DMS53 treated with DMSO at 0.1 percent for 48 hours (cell line): ENCODE data around the gene TXLNG.
A peak's percentile ranks its signal among the peaks of the same experiment; 100 is the strongest.

ENCODE experiments used
- DNase-seq: peaks from one replicate; lab custom pipeline; 2025; ENCODE audit not compliant: unreplicated experiment; lab: John Stamatoyannopoulos, UW

The TXLNG gene

DNA sequence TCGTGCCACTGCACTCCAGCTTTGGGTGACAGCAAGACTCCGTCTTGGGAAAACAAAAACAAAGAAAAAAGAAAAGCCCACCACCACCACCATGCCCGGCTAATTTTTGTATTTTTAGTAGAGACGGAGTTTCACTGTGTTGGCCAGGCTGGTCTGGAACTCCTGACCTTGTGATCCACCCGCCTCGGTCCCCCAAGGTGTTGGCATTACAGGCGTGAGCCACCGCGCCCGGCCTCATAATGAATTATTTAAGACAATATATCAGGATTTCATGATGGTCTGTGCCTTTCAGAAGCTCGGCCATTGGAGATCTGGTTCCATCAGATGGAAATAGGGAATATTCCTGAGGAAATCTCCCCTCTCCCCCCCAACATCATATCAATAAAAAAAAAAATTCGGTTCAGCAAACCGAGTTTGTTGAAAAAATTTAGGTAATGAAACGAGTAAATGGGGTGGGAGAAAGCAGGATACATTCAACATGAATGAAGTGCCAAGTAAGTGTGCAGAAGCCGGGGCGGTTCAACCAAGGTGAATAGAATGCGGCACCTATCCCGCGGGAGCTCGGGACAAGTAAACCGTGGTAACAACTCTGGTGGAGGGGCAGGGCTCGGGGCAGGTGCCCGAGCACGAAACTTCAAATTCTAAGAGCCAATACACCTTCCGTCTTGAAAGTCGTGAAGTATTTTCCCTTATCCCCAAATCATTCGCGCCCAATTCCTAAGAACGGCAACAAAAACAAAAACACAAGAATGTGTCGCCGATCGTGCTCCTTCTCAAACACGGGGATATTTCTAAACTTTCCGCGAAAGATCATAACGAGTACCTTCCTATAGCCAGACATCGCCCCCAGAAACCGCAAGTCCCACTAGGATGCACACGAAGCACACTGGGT is 773 bp upstream of the TXLNG start:
- no peak for DNase-seq

DNA sequence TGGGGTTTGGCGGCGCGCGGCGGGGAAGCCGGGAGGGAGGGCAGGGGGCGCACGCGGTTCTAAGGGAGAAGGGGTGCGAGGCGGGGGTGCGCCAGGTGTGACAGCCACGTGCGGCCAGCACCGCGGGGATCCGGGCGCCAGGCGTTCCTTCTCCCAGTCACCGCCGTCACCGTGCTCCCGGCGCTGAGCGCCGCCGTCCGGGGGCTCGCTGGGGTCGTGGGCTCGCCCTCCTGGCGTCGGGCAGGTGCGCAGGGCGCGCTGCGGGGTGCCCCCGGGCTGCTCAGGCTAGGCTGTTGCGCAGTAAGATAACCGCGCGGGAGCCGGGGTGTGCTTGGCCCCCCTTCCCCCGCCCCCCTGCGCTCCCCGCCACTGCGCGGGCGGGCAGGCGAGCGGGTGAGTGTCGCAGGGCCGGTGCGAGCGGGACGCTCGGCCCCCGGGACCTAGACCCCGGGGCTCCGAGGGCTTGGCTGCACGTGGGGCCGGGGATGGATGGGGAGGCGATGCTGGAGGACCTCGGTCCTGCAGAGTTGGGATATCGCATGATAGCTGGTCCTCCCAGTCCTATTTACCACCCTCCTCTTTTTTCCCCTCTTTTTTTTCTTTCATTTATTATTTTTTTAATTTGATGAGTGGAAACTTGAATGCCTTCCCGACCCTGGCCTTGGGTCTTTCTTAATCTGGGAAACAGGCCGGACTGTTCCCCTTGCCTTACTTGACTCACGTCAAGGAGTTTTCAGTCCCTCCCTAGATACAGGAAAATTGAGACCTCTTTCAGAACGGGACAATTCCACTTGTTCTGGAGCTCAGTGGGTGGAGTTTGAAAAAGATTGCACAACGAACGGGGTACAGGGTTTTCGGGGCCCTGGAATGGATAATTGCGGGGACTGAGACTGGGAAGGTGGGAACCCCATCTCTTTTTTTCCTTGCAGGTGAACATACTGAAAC is 797 bp downstream of the TXLNG start:
- DNase-seq = no peak

DNA sequence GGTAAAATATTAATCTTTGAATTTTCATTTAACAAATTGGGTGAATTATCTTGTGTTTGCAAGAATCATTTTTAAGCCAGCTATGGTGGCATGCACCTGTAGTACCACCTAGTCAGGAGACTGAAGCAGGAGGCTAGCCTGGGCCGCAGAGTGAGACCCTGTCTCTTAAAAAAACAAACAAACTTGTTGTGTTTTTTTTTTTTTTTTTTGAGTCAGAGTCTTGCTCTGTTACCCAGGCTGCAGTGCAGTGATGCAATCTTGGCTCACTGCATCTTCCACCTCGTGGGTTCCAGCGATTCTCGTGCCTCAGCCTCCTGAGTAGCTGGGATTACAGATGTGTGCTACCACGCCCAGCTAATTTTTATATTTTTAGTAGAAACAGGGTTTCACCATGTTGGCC is 2.2 kb downstream of the TXLNG start:
- no peak for DNase-seq

DNA sequence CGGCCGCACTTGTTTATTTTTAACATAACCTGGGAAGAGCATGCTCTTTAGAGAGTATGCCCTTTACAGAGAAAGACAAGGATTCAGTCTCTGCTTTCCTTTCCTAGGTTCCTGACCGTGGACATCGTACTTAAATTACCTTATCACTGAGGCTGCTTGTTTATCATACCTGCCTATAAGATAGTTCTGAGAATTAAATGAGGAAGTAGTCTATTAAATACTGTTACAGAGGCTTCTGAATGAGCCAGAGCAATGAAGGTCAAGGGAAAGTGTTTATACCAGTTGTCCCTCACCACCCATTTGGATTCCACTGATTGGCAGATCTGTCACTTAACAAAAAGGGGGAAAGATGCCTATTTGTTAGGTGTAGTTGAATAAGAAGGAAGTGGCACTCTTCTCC is 10.0 kb downstream of the TXLNG start:
- no peak for DNase-seq

DNA sequence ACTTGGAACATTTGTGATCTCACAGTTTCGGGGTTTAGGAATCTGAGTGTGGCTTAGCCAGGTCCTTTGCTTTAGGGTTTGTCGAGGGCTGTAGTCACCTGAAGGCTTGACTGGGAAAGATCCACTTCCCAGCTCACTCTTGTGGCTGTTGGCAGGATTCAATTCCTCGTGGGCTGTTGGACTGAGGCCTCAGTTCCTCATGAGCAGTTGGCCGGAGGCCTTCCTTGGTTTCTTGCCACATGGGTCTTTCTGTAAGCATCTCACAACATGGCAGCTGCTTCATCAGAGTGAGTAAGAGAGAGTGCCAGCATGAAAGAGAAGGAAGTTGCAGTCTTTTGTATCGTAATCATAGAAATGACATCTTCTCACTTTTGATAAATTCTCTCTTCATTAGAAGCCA is 11.1 kb downstream of the TXLNG start:
- DNase-seq = no peak

GRCh38 chrX:16797841-16798240 is 11.6 kb downstream of the TXLNG start:
- no peak for DNase-seq

GRCh38 chrX:16804923-16805464 is 18.7 kb downstream of the TXLNG start:
- DNase-seq = no peak

DNA sequence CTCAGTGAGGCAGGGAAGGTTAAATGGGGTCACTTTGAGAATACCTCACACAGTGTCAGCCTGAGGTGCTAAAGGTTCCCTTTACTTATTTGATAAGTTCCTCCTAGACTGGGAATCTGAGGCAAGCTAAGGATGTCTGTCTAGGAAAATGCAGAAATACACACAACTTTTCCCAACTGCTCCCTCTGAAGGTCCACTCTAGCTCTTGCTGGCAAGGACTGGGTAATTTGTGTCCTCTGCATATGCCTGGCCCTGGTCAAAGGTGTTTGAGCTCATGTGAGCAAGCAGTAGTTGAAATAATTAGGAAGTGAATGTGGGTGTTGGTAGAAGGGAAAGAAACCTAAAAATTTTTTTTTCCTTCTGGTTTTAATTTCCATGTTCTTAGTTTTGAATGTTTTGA is 21.3 kb downstream of the TXLNG start:
- no peak for DNase-seq

DNA sequence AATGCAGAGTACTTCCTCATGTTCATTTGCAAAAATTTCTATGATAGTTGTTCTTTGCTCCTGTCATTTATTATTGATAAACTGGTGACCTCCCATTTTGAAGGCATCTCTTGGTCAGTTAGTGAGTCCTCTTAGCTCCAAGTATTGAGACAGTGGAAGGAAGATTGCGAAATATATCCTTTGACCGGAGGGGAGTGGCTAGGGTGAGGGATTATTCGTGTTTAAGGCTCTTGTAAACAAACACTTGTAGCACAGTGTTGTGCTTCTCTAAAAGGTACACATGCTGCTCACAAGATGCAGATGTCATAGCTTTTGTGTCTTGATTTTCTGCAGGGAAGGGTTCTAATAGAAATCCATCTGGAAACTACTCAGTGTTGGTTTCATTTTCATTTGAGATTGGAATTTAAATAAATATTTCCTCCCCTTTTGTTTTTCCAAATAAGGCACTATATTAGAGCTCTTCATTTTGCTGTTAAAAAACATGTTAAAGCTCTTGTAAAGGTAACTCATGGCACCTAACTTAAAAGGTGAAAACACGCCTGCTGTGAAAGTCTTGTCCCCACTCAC is 21.8 kb downstream of the TXLNG start:
- no peak for DNase-seq

- no peak for DNase-seq
Observed at GRCh38 chrX:16814597-16814996, 28.3 kb downstream of the TXLNG start.

GRCh38 chrX:16819634-16820033 is 33.4 kb downstream of the TXLNG start:
- no peak for DNase-seq

GRCh38 chrX:16822723-16823122 is 36.5 kb downstream of the TXLNG start:
- DNase-seq = no peak

GRCh38 chrX:16825264-16826035 is 39.2 kb downstream of the TXLNG start:
- no peak for DNase-seq

DNA sequence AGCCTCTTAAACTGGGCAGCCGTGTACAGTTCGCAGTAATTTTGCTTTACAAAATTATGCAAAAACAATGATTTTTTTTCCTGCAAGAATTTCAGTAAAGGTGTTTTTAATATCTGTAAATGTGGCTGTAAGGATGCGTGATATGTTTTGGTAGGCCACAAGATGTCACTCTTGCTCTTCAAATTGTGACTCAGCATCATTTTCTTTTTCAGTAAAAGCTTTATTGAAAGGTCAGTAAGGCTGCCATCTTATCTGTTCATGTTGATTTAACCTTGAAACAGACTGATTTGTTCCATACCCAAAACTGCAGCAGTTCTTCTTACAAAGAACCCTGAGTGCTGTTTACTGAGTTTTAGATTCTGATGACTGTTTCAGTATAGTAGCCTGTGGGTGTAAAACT is 39.9 kb downstream of the TXLNG start:
- peak; percentile 60 for DNase-seq

DNA sequence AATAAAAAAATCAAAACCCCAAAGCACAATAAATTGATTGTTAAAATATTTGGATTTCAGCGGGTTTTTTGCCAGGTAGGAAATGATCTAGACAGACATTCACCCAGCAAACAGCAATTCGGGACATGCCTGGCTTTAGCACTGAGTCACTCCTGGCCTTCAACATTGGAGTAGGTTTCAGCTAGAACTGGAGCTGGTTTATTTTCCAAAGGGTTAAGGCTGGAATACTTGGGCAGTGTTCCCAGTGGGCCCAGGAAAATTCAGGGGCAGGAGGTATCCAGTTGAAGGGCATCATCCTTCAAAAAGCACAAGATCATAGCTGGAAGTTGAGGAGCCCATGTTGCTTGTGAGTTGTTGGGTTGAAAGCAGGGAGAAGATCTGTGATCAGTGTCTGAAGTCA is 41.0 kb downstream of the TXLNG start:
- no peak for DNase-seq

DNA sequence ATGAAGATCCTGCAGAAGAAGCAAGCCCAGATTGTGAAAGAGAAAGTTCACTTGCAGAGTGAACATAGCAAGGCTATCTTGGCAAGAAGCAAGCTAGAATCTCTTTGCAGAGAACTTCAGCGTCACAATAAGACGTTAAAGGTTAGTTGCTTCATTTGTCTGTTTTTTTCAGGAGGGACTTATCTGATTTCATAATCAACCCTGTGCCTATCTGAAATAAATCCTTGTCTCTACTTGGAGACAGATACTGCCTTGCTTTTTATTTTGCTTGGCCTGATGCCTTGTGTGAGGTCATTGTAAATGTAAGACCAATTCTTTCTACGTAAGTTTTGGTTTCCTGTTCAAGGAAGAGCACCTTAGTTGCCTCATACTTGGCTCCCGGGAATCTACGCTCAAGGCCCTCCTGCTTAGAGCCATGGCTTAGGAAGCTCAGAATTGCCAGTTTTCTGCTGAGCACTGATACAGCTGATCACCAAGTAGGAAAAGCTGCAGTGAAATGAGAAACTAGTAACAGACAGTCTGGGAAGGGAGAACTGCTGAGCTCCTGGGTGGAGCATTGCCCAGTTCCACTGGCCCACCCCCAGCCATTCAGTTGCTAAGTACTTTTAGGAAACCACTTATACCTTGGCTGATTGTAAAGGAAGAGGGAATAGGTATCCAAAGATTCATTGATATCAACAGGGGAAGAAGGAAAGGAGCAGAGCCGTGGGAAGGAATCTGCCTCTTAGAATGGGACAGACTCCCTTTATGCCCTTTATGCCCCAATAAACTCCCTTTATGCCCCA is 42.0 kb downstream of the TXLNG start:
- no peak for DNase-seq

DNA sequence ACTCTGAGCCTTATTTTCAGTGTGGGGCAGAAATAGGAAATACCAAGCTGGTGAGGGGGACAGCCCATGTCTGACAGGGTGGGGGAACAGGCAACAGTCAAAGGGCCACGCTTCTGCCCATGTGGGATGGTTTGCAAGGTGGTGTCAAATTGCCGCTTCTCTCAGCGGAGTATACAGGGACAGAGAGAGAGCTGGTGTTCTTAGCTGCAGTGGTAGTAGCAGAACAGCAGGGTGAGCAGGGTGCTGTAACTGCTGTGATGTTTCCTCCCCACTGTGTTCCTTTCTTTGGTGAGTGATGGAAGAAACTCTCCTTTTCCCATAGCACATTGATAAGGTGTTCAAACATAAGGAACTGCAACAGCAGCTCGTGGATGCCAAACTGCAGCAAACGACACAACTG is 46.0 kb downstream of the TXLNG start:
- no peak for DNase-seq

- no peak for DNase-seq
Observed at GRCh38 chrX:16834806-16835205, 48.5 kb downstream of the TXLNG start.

GRCh38 chrX:16836371-16836770 is 50.1 kb downstream of the TXLNG start:
- DNase-seq = no peak
